ENCODE data around the gene SOBP.

DNA sequence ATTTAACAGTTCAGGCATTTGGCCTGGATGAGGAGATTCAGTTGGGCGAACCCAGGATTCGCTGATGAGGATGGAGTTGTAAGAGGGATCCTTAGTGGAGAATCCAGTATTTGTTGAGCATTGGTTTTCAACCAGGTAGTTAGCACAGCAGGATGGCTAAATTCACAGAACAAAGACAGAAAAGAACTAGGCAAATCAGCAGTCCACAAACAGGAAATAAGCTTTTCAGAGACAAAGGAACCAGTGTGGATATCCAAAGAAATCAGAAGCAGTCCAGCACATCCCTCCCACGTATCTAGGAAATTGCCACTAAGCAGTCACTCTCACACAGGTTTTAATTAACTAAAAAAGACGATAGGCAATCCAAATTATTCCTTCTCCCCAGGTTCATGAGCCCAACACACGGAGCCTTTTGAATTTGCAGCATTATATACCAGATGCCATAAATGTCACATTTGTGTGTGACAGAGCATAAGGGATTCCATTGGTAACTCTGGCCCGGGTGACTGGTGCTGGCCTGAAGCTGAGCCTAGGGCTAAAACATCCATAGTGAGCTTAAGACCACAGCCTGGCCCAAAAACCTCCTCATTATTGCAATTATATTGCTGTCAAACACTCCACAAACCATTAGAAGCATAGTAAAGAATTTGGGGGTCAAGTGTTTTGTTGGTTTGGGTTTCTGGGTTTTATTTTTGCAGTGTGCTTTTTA lies 131.5 kb downstream of the SOBP start:
- no peak for TF ChIP-seq EZH2 (IDR thresholded peaks at IDR 0.05; ENCODE audit: low read depth)
- TF ChIP-seq, protein P1, sequence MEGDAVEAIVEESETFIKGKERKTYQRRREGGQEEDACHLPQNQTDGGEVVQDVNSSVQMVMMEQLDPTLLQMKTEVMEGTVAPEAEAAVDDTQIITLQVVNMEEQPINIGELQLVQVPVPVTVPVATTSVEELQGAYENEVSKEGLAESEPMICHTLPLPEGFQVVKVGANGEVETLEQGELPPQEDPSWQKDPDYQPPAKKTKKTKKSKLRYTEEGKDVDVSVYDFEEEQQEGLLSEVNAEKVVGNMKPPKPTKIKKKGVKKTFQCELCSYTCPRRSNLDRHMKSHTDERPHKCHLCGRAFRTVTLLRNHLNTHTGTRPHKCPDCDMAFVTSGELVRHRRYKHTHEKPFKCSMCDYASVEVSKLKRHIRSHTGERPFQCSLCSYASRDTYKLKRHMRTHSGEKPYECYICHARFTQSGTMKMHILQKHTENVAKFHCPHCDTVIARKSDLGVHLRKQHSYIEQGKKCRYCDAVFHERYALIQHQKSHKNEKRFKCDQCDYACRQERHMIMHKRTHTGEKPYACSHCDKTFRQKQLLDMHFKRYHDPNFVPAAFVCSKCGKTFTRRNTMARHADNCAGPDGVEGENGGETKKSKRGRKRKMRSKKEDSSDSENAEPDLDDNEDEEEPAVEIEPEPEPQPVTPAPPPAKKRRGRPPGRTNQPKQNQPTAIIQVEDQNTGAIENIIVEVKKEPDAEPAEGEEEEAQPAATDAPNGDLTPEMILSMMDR (conservative IDR thresholded peaks at IDR 0.05), result no peak

All from PC-9 (cell line).